K562 (cell line): ENCODE data around the gene NR6A1. TPM values are rescaled to one million over a fixed set of nuclear protein-coding genes. Genes with fewer than 3 reads are reported as not detected.

Source experiments
- ATAC-seq: fragments of 200-7000 bp; cut with Tn5 transposase; 3 replicates; pipeline ENCODE4 v1.9.1; 2020; ENCODE audit warnings: moderate library complexity
- BruUV-seq: library from RNA; stranded (reverse); fragments of 400-500 nt; replicated peaks from 2 replicates; lab custom pipeline; 2021; lab: Mats Ljungman, UMichigan
- CTCF ChIA-PET: fragments of 300-600 bp; formaldehyde crosslinking; extraction: SDS; loops from one replicate; lab custom pipeline; 2021; ENCODE audit warnings: low intra/inter-chr PET ratio; lab: Yijun Ruan, JAX
- POLR2A ChIA-PET: fragments of 300-600, 350-650 bp; sonication (Branson Sonifier 250); formaldehyde crosslinking; extraction: SDS; loops from one replicate; lab custom pipeline; 2021; ENCODE audit warnings: antibody characterized with exemption, inconsistent platforms; lab: Yijun Ruan, JAX
- DNase-seq, 4 experiments: peaks; one replicate each; pipeline versions ENCODE4 v3.0.0 to v3.0.0-alpha.2; 2011 to 2018; ENCODE audit warnings: low spot score in 3 of 4, mixed read lengths in 3 of 4; ENCODE audit errors: extremely low read depth in 1 of 4
- FAIRE-seq: peaks from 2 replicates; lab custom pipeline; 2011; peaks lifted over from hg19 to GRCh38; lab: Jason Lieb, UNC
- H2AFZ ChIP-seq: 2 replicates; pipeline ENCODE4 v1.6.0; 2011; ENCODE audit warnings: low read depth, low read length, control low read depth, inconsistent platforms
- H3K27ac ChIP-seq: fragments of 200-600 bp; 3 replicates; pipeline ENCODE4 v1.8.0; 2011; ENCODE audit warnings: low read depth, mild to moderate bottlenecking, control low read depth, inconsistent platforms, low read length, moderate library complexity, mixed read lengths; ENCODE audit errors: extremely low read depth
- H3K27me3 ChIP-seq, 2 experiments: fragments of 300-600 bp in 1 of 2; 2 replicates in 1 of 2; 3 replicates in 1 of 2; pipeline versions ENCODE4 v1.6.0 to v1.8.0; 2011; ENCODE audit warnings: inconsistent platforms in 2 of 2, low read length in 2 of 2, mild to moderate bottlenecking in 1 of 2, mixed read lengths in 1 of 2, moderate library complexity in 1 of 2; ENCODE audit not compliant: control insufficient read depth in 2 of 2, insufficient read depth in 2 of 2
- H3K36me3 ChIP-seq: fragments of 300-600 bp; 3 replicates; pipeline ENCODE4 v1.8.0; 2011; ENCODE audit warnings: mild to moderate bottlenecking, low read length, inconsistent platforms; ENCODE audit not compliant: control insufficient read depth, insufficient read depth
- H3K4me1 ChIP-seq, 2 experiments: fragments of 200-600 bp in 1 of 2; replicated peaks in 1 of 2; 2 replicates in 1 of 2; 3 replicates in 1 of 2; pipeline versions ENCODE4 v1.5.1 to v1.8.0; 2011; ENCODE audit warnings: inconsistent platforms in 2 of 2, low read length in 2 of 2, mild to moderate bottlenecking in 1 of 2, mixed read lengths in 1 of 2, moderate library complexity in 1 of 2; ENCODE audit not compliant: control insufficient read depth in 2 of 2, insufficient read depth in 2 of 2
- H3K4me2 ChIP-seq: 2 replicates; pipeline ENCODE4 v1.6.1; 2011; ENCODE audit warnings: low read length, control low read depth, inconsistent platforms, mixed read lengths; ENCODE audit not compliant: insufficient read depth
- H3K4me3 ChIP-seq: fragments of 200-600 bp; sonication (generic), shearing (Covaris generic); 2 replicates; pipeline ENCODE4 v1.5.1; 2016; ENCODE audit warnings: control low read depth, inconsistent platforms
- H3K79me2 ChIP-seq: fragments of 200-600 bp; 3 replicates; pipeline ENCODE4 v1.8.0; 2011; ENCODE audit warnings: low read length, inconsistent platforms; ENCODE audit not compliant: control insufficient read depth, insufficient read depth
- H3K9ac ChIP-seq, 2 experiments: 2 replicates each; pipeline versions ENCODE4 v1.6.0 to v1.6.1; 2011; ENCODE audit warnings: low read depth in 2 of 2, low read length in 2 of 2, control low read depth in 1 of 2, inconsistent platforms in 1 of 2, mild to moderate bottlenecking in 1 of 2, mixed read lengths in 1 of 2; ENCODE audit not compliant: insufficient read depth in 1 of 2
- H3K9me1 ChIP-seq: one replicate; pipeline ENCODE4 v1.6.0; 2011; ENCODE audit warnings: inconsistent platforms, mild to moderate bottlenecking, low read length, moderate library complexity; ENCODE audit not compliant: control insufficient read depth, insufficient read depth
- H3K9me3 ChIP-seq: replicated peaks from 2 replicates; pipeline ENCODE4 v1.5.1; 2011; ENCODE audit warnings: low read depth, low read length, inconsistent platforms; ENCODE audit not compliant: control insufficient read depth, insufficient read depth
- H4K20me1 ChIP-seq: replicated peaks from 2 replicates; pipeline ENCODE4 v1.6.1; 2011; ENCODE audit warnings: low read length, inconsistent platforms, mixed read lengths; ENCODE audit not compliant: control insufficient read depth, insufficient read depth
- BCOR ChIP-seq: fragments of 450-650 bp; IDR thresholded peaks from 2 replicates; pipeline ENCODE4 v1.6.1; 2016
- CBX5 ChIP-seq: IDR thresholded peaks from 2 replicates; pipeline ENCODE4 v1.6.1; 2014; ENCODE audit warnings: low read depth, borderline replicate concordance
- CHD1 ChIP-seq: fragments of 200-600 bp; sonication (generic); IDR thresholded peaks from one replicate; pipeline ENCODE4 v1.6.1; 2012; ENCODE audit warnings: mild to moderate bottlenecking, moderate library complexity, low read length, inconsistent platforms
- GABPA ChIP-seq: fragments of 200-800 bp; sonication (Bioruptor generic); conservative IDR thresholded peaks from 2 replicates; pipeline ENCODE4 v1.6.1; 2016; ENCODE audit warnings: low read depth, missing genetic modification characterization, missing compliant biosample characterization
- KDM1A ChIP-seq, 2 experiments: fragments of 450-650 bp; IDR thresholded peaks; 2 replicates each; pipeline ENCODE4 v1.6.1; 2016; ENCODE audit warnings: mild to moderate bottlenecking in 2 of 2
- MCM5 ChIP-seq: fragments of 450-650 bp; IDR thresholded peaks from 2 replicates; pipeline ENCODE4 v1.6.1; 2016; ENCODE audit warnings: low read depth
- RBM25 ChIP-seq: fragments of 200-400 bp; formaldehyde crosslinking; IDR thresholded peaks from 2 replicates; pipeline ENCODE4 v1.6.1; 2018; ENCODE audit warnings: low read length, low read depth, moderate library complexity; ENCODE audit not compliant: severe bottlenecking
- TAF1 ChIP-seq: IDR thresholded peaks from 2 replicates; pipeline ENCODE4 v1.6.1; 2011; ENCODE audit warnings: mild to moderate bottlenecking, low read length, moderate library complexity; ENCODE audit not compliant: insufficient read depth, control insufficient read depth, severe bottlenecking; ENCODE audit errors: extremely low read depth
- ZFP36 ChIP-seq: fragments of 150-350 bp; IDR thresholded peaks from 2 replicates; pipeline ENCODE4 v1.6.1; 2018; ENCODE audit warnings: low read length, low read depth; ENCODE audit not compliant: partially characterized antibody
- ZNF121 ChIP-seq: sonication (generic); formaldehyde crosslinking; conservative IDR thresholded peaks from 2 replicates; pipeline ENCODE4 v1.8.0; 2022; ENCODE audit warnings: missing genetic modification reagents
- ZNF143 ChIP-seq: sonication (generic); formaldehyde crosslinking; IDR thresholded peaks from 2 replicates; pipeline ENCODE4 v1.9.0; 2022; ENCODE audit warnings: mild to moderate bottlenecking, missing genetic modification reagents
- ZNF212 ChIP-seq: fragments of 450-650 bp; formaldehyde crosslinking; IDR thresholded peaks from 2 replicates; pipeline ENCODE4 v1.4.0; 2020; ENCODE audit warnings: mild to moderate bottlenecking
- WGBS: fragments of 100-300 bp; shearing (Covaris generic); methylation state at CpG from one replicate; pipeline ENCODE4 v1.1.6; 2016; ENCODE audit warnings: low coverage, mixed read lengths; ENCODE audit not compliant: insufficient coverage; ENCODE audit errors: missing lambda C conversion rate; 5-methylcytosine and 5-hydroxymethylcytosine counted together
- in situ Hi-C: fragments of 300-500 bp; cut with MboI; formaldehyde crosslinking; loops from 4 replicates; pipeline ENCODE4 v1.15.0; 2018; ENCODE audit warnings: inconsistent platforms, mixed read lengths
- intact Hi-C: fragments of 100-400 bp; cut with micrococcal nuclease; formaldehyde crosslinking; loops from 2 replicates; pipeline ENCODE4 v1.14.2; 2022
- polyA plus RNA-seq, 8 experiments: library from polyadenylated mRNA; depleted of rRNA in 4 of 8; stranded (reverse) in 5 of 8; unstranded in 3 of 8; fragments of >200 nt; fragmentation: Nextera tagmentation in 2 of 8; fragmentation: Illumina TruSeq in 1 of 8; extraction: Ambion mirVana in 2 of 8; extraction: Trizol in 1 of 8; gene quantifications; 2 replicates each; pipeline versions ENCODE4 v1.2.1 to v1.2.3, GENCODE V29; 2011 to 2014; ENCODE audit warnings: inconsistent platforms in 1 of 8, missing spikeins in 1 of 8
- total RNA-seq, 7 experiments: library from RNA; depleted of rRNA in 6 of 7; stranded (reverse); fragments of >200 nt in 6 of 7; fragmentation: Illumina TruSeq in 2 of 7; extraction: Trizol in 2 of 7; gene quantifications; 2 replicates each; pipeline versions ENCODE4 v1.2.1 to v1.2.3, GENCODE V29; 2011 to 2021; ENCODE audit warnings: low replicate concordance in 1 of 7
- TF ChIP-seq, protein P1 (sequence below): sonication (generic); formaldehyde crosslinking; IDR thresholded peaks from 2 replicates; pipeline ENCODE4 v1.8.0; 2022; ENCODE audit warnings: mild to moderate bottlenecking, missing genetic modification reagents
- TF ChIP-seq, protein P2 (sequence below): fragments of 250-450 bp; sonication (Bioruptor Pico); IDR thresholded peaks from 2 replicates; pipeline ENCODE4 v1.5.0; 2022; ENCODE audit warnings: mild to moderate bottlenecking
- TF ChIP-seq, protein P3 (sequence below): fragments of 200-400 bp; formaldehyde crosslinking; IDR thresholded peaks from 2 replicates; pipeline ENCODE4 v1.6.1; 2017; ENCODE audit warnings: mild to moderate bottlenecking, low read depth, low read length, moderate library complexity

Gene NR6A1
- total and polyA plus RNA-seq, 9 of the 15 experiments (the other 6 are each of a cell fraction or from before 2014, with no cell fraction given): 9.7 to 55.4 (median 28.3) TPM

GRCh38 chr9:124778575-124779367 is 7.7 kb upstream of the NR6A1 start:
- 38% methylated on average over 11 of the region's 11 CpGs for WGBS
- Histone ChIP-seq H3K27me3 (0 out of 5 replicates have a peak, but pooled peaks cover 0 to 4% of the 10 kb centered on the region in 2 experiments), H3K9me1 (no peaks in the 10 kb centered on the region), H4K20me1 (no peaks in the 10 kb centered on the region), H3K9me3 (no peaks in the 10 kb centered on the region), H3K4me1 (peaks cover 0 to 18% of the 10 kb centered on the region in 2 experiments; a peak in 3 of 5 replicates), H3K9ac (no peak overlapping the region), H3K36me3 (no peaks in the 10 kb centered on the region), H3K27ac (no peak overlapping the region), H2AFZ (no peak overlapping the region), H3K79me2 (no peaks in the 10 kb centered on the region), H3K4me2 (no peak overlapping the region), H3K4me3 (no peak overlapping the region)
- FAIRE-seq (no peak), DNase-seq (no peak), ATAC-seq (no peak)
- no TSS peak for BruUV-seq
- CTCF ChIA-PET: interaction anchor here (0.6 kb wide), 1 partner anchor 75 kb away, joined by 3 read pairs; the partner anchor contains the start of gene WDR38
- POLR2A ChIA-PET: interaction anchor here (1.5 to 2.7 kb wide), 2 partner anchors 75 to 77 kb away, joined by 4 to 12 read pairs; partner anchors contain the start of gene WDR38
- in situ Hi-C loops (no loop called here), intact Hi-C loops (no loop called here)
- TF ChIP-seq, protein P1, sequence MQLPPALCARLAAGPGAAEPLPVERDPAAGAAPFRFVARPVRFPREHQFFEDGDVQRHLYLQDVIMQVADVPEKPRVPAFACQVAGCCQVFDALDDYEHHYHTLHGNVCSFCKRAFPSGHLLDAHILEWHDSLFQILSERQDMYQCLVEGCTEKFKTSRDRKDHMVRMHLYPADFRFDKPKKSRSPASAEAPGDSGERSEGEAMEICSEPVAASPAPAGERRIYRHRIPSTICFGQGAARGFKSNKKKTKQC (CRISPR knock-in tag): no peak
- TF ChIP-seq ZNF212 (CRISPR knock-in tag) (no peak), ZNF143 (CRISPR knock-in tag) (no peak), CHD1 (no peak), RBM25 (peak; percentile 69), GABPA (tag) (no peak), BCOR (peak; percentile 82), ZNF121 (no peak), MCM5 (no peak), KDM1A (IDR thresholded peaks at IDR 0.05) (peak in 1 of 2 experiments; percentile 44; a peak in 1 of 4 replicates), ZFP36 (peak; percentile 70), TAF1 (no peak), CBX5 (no peak)
- TF ChIP-seq, protein P2, sequence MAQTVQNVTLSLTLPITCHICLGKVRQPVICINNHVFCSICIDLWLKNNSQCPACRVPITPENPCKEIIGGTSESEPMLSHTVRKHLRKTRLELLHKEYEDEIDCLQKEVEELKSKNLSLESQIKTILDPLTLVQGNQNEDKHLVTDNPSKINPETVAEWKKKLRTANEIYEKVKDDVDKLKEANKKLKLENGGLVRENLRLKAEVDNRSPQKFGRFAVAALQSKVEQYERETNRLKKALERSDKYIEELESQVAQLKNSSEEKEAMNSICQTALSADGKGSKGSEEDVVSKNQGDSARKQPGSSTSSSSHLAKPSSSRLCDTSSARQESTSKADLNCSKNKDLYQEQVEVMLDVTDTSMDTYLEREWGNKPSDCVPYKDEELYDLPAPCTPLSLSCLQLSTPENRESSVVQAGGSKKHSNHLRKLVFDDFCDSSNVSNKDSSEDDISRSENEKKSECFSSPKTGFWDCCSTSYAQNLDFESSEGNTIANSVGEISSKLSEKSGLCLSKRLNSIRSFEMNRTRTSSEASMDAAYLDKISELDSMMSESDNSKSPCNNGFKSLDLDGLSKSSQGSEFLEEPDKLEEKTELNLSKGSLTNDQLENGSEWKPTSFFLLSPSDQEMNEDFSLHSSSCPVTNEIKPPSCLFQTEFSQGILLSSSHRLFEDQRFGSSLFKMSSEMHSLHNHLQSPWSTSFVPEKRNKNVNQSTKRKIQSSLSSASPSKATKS: no peak
- TF ChIP-seq, protein P3, sequence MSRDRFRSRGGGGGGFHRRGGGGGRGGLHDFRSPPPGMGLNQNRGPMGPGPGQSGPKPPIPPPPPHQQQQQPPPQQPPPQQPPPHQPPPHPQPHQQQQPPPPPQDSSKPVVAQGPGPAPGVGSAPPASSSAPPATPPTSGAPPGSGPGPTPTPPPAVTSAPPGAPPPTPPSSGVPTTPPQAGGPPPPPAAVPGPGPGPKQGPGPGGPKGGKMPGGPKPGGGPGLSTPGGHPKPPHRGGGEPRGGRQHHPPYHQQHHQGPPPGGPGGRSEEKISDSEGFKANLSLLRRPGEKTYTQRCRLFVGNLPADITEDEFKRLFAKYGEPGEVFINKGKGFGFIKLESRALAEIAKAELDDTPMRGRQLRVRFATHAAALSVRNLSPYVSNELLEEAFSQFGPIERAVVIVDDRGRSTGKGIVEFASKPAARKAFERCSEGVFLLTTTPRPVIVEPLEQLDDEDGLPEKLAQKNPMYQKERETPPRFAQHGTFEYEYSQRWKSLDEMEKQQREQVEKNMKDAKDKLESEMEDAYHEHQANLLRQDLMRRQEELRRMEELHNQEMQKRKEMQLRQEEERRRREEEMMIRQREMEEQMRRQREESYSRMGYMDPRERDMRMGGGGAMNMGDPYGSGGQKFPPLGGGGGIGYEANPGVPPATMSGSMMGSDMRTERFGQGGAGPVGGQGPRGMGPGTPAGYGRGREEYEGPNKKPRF: no peak
